Effector memory CD4-positive, alpha-beta T cell (primary cell): ENCODE results near the gene C1QC.

ENCODE experiments used
- DNase-seq, 3 donors: peaks; one replicate each; pipeline ENCODE4 v3.0.0-alpha.2; 2020
- H3K27ac ChIP-seq: 2 replicates; pipeline ENCODE4 v1.7.0; 2013; ENCODE audit warnings: mild to moderate bottlenecking, low read length, moderate library complexity; ENCODE audit not compliant: insufficient read depth, poor library complexity, severe bottlenecking
- H3K27me3 ChIP-seq: replicated peaks from 2 replicates; pipeline ENCODE4 v1.7.0; 2013; ENCODE audit warnings: mild to moderate bottlenecking, low read length; ENCODE audit not compliant: insufficient read depth, control insufficient read depth, poor library complexity, severe bottlenecking
- H3K36me3 ChIP-seq: 2 replicates; pipeline ENCODE4 v1.7.0; 2013; ENCODE audit warnings: mild to moderate bottlenecking, low read length, moderate library complexity; ENCODE audit not compliant: control insufficient read depth, insufficient read depth
- H3K4me1 ChIP-seq: 2 replicates; pipeline ENCODE4 v1.7.0; 2013; ENCODE audit warnings: low read length, mild to moderate bottlenecking; ENCODE audit not compliant: control insufficient read depth, insufficient read depth, poor library complexity, severe bottlenecking
- H3K4me3 ChIP-seq: 2 replicates; pipeline ENCODE4 v1.7.0; 2013; ENCODE audit warnings: low read length, low read depth, mild to moderate bottlenecking; ENCODE audit not compliant: insufficient read depth, poor library complexity, severe bottlenecking
- H3K9me3 ChIP-seq: 2 replicates; pipeline ENCODE4 v1.7.0; 2013; ENCODE audit warnings: mild to moderate bottlenecking, low read length, moderate library complexity; ENCODE audit not compliant: control insufficient read depth

Gene C1QC

DNA sequence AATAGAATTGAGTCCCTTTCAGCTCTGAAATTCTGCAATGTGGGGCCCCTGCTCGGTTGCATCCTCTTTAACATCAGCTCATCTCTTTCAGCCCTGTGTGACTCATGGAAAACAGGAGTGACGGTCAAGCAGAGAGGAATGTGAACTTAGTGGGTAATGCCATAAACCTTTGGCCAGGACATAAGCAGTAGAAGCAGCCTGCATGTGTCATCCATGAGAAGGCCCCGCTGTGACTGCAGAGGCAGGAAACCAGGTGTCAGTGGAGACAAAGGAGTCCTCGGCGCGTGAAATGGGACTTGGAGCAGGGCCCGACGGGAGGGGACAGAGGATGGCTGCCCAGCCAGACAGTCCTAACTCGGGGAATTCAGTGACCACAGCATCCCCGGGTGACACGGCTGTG, 46.1 kb downstream of the C1QC start:
- Histone ChIP-seq H3K36me3 (no peaks in the 10 kb centered on the region), H3K9me3 (no peaks in the 10 kb centered on the region), H3K4me1 (no peaks in the 10 kb centered on the region), H3K27ac (no peak overlapping the region), H3K27me3 (peaks cover 3% of the 10 kb centered on the region), H3K4me3 (no peak overlapping the region)
- DNase-seq = no peak

DNA sequence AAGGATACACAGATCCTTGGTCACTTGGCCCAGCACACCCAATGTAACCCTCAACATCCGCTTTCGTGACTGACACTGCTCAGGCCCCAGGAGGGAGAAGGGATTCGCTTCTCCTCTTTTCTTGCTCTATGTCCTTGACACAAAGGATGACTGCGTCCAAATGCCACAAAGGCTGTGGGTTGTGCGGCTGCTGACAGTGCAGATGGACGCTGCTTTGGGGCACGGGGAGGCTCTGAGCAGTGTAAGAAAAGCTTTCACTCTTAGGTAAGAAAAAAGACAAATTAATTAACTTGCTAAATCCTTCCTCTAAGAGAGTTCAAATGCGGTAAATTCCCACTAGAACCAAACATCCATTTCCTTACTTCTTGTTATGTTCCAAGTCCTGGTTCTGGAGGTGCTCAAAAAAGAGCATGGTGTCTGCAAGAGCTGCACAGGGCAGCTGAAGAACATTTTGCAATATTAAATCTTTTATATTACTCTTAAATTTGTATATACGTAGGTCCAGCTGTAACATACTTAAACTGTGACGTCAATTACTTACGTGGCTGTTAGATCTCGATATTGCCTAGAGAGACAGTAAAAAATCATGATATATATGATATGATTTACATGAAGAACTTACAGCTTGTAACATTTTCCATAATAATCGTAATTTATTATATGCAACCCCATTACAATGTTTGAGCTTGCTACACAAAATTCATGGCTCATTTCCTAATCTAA, 47.8 kb downstream of the C1QC start:
- Histone ChIP-seq H3K4me3 (no peak overlapping the region), H3K36me3 (no peaks in the 10 kb centered on the region), H3K27me3 (peaks cover 3% of the 10 kb centered on the region), H3K4me1 (no peaks in the 10 kb centered on the region), H3K9me3 (no peaks in the 10 kb centered on the region), H3K27ac (no peak overlapping the region)
- DNase-seq = no peak

DNA sequence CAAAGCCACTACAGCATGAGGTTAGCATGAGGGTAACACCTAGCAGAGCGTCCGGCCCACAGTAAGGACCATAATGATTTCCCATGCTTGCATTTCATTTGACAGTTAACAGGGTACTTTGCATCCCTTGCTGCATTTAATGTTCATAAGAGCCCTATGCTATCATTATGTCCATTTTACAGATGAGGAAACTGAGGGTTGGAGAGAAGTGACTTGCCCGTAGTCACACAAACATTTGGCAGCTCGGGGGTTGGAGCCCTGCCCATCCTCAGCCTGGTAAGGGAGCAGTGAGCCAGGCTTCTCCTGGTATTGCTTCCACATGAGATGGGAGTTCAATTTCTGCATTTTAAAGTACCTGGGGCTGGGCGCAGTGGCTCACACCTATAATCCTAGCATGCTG, 50.7 kb downstream of the C1QC start:
- Histone ChIP-seq H3K4me3 (no peak overlapping the region), H3K36me3 (no peaks in the 10 kb centered on the region), H3K27ac (no peak overlapping the region), H3K4me1 (no peaks in the 10 kb centered on the region), H3K27me3 (no peaks in the 10 kb centered on the region), H3K9me3 (no peaks in the 10 kb centered on the region)
- DNase-seq = no peak

DNA sequence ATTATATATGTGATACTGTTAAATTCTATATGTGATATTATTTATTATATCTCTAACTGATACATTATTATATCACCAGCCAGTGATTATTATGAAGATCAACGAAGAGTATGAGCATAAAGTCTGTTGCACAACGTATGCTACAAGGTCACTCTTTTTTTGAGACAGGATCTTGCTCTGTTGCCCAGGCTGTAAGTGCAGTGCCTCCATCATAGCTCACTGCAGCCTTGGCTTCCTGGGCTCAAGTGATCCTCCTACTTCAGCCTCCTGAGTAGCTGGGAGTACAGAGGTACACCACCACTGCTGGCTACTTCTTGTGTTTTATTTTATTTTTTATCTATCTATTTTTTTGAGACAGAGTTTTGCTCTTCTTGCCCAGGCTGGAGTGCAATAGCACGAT, 53.2 kb downstream of the C1QC start:
- Histone ChIP-seq H3K36me3 (no peaks in the 10 kb centered on the region), H3K9me3 (no peaks in the 10 kb centered on the region), H3K4me3 (no peak overlapping the region), H3K27ac (no peak overlapping the region), H3K27me3 (no peaks in the 10 kb centered on the region), H3K4me1 (no peaks in the 10 kb centered on the region)
- DNase-seq = no peak
